GM20431 (cell line): ENCODE results near the gene VIPR1.

Experiments
- in situ Hi-C: fragments of 300-500 bp; cut with MseI, MboI; formaldehyde crosslinking; loops from one replicate; pipeline ENCODE4 v1.15.0; 2020; ENCODE audit warnings: low sequenced_read_pairs; ENCODE audit not compliant: unreplicated experiment

VIPR1 gene, protein sequence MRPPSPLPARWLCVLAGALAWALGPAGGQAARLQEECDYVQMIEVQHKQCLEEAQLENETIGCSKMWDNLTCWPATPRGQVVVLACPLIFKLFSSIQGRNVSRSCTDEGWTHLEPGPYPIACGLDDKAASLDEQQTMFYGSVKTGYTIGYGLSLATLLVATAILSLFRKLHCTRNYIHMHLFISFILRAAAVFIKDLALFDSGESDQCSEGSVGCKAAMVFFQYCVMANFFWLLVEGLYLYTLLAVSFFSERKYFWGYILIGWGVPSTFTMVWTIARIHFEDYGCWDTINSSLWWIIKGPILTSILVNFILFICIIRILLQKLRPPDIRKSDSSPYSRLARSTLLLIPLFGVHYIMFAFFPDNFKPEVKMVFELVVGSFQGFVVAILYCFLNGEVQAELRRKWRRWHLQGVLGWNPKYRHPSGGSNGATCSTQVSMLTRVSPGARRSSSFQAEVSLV

DNA sequence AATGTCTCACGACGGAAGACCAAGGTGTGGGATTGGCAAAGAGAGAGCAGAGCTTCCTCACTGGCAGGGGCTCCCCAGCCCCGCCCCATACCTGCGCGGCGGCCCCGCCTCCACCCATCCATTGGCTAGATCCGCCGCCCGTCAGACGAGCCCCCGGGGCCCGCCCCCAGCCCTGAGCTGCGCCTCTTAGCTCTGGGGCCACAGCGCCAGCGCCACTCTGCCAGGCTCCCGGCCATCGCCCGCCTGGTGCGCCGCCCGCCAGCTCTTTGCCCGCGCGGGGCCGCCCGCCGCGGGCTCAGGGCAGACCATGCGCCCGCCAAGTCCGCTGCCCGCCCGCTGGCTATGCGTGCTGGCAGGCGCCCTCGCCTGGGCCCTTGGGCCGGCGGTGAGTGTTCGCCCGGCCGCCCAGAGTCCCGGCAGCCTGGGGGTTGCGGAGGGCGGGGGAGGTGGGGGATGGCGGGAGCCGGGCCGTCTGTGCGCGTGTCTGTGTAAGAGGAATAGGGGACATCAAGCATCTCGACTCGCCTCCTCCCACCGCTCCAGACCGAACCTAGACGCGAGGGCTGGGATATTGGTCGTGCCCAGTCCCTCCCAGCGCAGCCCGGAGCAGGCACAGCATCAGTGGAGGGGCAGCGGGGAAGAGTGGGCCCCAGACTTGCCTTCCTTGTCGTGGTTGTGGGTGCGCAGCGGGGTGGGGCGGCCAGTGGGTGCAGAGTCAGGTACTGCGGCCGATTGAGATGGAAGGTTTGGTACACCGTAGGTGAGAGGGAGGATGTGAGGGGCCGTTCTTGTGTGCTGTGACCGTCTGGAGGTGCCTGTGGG lies at the start of gene VIPR1:
TSS of gene VIPR1 (plus strand) at position 215 of the 822 bp plus-strand sequence. CDS start at position 308, 93 bp downstream.
- in situ Hi-C loops = no loop called here

DNA sequence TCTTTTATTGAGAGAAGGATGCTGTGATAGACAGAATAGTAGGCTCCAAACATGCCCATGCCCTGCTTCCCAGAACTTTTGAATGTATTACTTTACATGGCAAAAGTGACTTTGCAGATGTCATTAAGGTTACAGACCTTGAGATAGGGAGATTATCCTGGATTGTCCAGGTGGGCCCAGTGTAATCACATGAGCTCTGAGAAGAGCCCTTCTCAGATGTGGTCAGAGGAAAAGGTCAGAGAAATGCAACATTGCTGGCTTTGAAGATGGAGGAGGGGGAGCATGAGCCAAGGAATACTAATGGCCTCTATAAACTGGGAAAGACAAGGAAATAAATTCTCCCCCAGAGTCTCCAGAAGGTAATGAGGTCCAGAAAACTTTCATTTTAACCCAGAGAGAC lies 46.2 kb upstream of the VIPR1 start:
- in situ Hi-C loops = no loop called here

DNA sequence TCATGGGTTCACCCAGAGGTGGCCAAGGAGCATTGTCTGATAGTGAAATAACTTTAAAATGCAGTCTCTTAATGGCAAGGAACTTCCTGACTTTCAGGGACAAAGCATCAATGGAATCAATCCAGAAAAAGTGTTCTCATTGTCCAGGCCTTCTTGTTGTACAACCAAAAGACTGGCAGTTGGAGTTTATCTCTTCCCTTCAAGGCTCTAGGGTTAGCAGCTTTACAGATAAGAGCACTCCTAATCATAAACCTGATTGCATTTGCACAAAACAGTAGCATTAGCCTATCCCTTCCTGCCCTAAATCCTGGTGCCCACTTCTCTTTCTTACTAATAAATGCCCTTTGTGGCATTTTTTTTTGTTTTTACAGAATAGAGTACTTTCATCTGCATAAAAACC lies 43.3 kb upstream of the VIPR1 start:
- in situ Hi-C loops = no loop called here

DNA sequence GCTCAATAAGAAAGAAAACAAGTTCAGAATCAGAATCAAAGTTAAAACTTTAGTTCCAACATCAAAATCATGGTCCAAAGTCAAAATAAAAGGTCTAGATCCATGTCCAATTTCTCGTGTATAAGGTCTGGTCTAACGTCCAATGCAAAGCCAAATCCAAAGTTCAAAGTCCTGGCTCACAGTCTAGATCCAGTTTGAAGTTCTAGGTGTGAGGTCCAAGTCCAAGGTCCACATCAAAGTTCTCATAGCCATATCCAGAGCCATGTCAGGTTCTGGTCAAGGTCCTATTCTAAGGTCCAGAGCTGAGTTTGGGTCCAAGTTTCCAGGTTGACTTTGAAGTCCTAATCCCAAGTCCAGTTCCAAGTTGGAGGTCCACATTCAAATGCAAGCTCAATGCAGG lies 40.7 kb upstream of the VIPR1 start:
- in situ Hi-C loops = no loop called here

DNA sequence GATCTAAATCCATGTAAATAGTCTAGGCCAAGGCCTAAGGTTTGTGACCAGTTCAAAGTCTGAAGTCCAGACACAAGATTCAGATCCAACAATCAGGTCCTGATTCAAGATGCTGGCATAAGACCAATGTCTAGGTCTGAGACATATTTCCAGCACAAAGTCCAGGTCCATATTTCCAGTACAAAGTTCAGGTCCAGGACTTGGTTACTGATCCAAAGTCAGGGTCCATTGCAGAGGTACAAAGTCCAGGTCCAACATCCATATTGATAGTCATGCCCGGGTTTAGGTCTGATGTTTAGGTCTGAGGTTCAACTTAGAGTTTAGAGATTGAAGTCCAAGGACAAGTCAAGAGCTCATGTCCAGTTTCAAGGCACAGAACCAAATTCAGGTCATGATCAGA lies 39.4 kb upstream of the VIPR1 start:
- in situ Hi-C loops = no loop called here

DNA sequence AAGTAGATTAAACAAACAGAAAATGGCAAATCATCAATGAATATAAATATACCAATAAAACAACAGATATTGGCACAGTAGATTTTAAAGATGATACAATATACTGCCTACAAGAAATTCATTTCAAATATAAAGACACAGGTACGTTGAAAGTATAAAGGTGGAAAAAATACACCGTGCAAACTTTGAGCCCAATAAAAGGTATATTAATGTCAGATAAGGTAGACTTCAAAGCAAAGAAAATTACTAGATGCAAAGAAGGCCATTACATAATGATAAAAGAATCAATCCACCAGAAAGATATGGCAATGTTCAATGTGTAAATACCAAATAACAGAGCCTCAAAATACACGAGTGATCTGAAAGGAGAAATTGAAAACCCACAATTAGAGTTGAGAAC lies 34.3 kb upstream of the VIPR1 start:
- in situ Hi-C loops = no loop called here

DNA sequence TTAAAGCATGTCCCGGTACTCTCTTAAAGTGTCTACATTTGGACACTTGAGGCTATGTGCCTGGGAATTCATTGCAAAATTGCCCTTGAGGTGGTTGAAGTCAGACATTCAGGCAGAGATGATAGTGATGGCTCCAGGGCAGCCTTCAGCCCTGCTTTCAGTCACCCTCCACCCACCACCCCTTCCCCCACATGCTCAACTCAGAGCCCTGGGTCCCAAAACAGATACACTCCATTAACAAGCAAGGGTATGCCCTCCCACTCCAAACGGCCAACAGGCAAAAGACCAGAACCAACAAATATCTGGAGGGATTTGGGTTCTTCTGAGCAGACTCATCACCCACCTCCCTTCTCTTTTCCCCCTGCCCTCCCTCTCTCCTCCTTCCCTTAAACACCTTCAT lies 29.9 kb upstream of the VIPR1 start:
- in situ Hi-C loops = no loop called here

DNA sequence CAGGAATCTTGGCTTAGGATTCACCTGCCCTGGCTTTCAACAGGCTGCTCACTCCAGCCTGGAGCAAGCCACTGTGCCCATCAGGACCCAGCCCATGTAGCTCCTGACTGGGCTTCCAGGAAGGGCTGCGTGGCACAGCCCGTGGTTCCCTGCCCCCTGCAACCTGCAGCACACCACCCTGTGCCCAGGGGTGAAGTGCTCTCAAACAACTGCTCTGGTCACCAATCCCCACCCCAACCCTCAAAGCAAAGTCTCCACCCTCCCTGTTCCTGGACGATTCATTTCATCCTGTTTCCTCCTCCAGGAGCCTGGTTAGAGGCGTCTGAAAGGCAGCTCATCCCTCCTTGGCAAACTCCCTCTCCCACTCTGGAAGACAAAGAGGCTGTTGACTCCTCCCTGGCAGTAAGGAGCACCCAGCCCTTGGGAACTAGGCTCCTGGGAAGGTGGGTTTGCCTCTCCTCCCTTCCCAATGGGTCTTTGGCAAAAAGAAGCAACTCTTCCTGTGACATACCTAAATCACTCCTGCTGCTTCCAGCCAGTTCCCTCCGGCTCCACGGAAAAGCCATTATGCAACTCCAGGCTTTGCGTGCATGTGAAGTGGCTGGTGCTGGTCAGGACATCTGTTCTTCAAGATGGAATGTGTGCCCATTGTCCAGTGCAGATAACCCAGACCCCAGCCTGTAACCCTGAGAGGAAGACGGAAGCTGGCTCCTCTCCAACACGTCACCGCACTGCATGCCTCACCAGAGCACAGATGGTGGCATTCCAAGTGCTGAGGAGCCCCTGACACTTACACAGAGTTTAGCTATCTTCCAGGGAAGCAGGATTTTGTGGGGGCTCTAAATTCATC lies 29.1 kb upstream of the VIPR1 start:
- in situ Hi-C loops = no loop called here

DNA sequence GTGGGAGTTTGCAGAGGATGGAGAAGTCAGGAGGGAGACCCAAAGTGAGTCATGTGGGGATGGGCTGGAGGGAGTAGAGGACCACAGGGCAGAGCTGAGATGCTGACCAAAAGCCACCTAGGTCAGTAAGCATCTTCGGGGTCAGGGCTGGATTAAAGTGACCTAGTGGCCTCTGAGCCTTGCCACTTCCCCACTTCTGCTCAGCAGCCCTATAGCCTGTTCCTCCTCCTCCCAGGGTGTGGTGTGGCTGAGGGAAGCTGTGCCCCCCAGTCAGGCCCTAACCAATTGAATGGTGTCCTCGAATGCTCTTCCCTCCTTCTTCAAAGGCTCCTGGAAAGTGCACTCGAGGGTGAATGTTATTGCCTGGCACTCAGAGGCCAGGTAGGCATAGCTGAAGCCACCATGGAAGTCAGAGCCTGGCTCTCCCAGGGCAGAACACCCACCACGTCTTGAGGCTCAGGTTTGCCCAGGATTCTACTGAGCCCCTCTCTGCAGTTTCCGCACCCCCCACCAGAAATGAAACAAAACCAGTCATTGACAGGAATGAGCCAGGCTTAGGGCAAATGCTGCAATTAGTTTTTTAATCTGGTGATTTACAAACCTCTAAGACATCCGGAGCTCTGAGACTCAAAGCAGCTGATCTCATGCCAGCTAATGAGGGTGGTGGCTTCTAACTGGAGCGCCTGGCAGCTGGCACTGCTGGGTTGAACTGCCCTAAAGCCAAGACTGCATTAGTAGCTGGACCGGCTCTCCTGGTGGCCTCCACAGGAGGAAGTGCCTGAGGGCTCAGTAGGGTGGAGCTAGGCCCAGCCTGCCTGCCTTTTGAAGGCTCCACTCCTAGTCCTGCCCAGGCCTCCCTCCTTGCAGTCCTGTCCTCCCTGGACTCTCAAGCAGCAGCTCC lies 26.0 kb upstream of the VIPR1 start:
- in situ Hi-C loops = no loop called here

DNA sequence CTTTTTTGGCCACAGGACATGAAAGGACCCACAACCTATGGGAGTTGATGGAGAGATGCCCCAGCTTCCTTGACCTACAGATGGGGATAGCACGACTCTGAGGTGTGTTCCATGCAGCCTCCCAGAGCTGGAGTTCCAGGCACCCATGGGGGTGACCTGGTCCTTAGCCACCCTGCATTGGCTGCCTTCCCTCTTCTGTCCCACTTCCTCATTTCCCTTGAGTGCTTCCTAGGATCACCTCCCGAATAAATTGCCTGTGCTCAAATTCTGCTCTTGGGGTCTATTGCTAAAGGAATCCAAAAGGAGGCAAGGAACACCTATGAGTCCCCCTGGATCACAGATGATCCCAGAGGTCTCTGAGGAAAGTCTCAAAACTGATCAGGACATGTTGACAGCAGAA lies 24.7 kb upstream of the VIPR1 start:
- in situ Hi-C loops = no loop called here

DNA sequence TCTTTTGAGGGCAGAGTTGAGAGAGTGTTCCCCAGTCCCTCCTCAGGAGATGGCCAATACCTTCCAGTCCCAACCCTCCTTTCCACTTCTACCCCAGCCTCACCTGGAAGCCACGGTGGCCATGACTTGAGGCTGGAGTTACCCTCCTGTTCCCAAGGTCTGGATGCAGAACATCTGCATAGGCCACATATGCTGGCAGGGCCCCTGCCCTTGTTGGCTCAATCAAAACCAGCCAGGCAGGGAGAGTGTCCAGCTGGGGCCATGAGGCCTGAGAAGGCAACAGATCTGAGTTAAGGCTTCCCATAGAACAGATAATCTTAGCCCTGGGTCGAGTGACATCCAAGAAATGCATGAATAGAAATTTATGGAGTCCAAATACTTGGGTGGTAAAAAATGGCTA lies 23.6 kb upstream of the VIPR1 start:
- in situ Hi-C loops = no loop called here

DNA sequence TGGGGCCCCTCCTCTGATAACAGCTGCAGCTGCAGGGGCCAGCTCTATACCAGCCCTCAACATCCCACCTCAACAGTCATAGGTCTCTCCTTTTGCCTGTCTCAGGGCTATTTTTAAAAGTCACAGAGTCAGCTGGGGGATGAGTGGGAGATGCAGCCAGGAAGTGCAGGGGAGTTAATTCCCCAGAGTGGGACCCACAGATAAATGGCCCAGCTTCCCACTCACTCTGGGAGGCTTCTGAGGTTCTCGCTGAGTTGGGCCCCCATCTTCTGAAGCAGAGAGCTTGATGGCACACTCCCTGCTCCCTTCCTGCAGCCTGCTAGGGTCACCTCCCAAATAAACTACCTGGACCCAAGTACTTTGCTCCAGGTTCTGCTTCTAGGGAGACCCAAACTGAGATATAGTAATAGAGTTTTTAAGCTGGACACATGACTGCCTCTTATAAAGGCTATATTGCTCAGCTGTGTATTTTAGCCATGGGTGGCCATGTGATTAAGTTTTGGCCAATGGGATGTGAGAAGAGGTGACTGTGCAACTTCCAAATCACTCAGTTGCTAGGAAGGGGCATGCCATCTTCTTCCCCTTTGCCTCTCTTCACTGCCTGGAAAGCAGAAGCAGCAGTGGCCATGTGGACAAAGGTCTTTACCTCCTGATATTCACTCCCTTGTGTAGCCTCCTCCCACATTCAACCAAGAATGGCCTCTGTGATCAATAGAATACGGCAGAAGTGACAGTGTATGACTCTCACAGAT lies 15.5 kb upstream of the VIPR1 start:
- in situ Hi-C loops = no loop called here

DNA sequence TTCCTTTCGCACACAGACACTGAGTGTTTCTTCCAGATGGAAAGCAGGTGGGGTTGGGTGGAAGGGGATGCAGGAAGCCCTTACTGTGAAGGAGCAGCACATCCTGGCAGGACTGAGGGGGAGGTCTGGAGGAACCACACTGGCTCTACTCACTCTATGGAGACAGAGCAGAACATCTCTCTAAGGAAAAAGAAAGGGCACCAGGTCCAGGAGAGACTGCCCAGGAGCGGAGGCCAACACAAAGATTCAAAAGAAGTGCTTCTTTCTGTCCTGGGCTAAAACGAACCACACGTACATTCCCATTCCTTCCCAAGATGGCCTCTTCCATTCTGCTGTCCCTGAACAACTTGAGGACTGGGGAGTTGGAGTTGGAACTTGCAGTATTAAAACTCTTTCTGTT lies 13.8 kb upstream of the VIPR1 start:
- in situ Hi-C loops = no loop called here

DNA sequence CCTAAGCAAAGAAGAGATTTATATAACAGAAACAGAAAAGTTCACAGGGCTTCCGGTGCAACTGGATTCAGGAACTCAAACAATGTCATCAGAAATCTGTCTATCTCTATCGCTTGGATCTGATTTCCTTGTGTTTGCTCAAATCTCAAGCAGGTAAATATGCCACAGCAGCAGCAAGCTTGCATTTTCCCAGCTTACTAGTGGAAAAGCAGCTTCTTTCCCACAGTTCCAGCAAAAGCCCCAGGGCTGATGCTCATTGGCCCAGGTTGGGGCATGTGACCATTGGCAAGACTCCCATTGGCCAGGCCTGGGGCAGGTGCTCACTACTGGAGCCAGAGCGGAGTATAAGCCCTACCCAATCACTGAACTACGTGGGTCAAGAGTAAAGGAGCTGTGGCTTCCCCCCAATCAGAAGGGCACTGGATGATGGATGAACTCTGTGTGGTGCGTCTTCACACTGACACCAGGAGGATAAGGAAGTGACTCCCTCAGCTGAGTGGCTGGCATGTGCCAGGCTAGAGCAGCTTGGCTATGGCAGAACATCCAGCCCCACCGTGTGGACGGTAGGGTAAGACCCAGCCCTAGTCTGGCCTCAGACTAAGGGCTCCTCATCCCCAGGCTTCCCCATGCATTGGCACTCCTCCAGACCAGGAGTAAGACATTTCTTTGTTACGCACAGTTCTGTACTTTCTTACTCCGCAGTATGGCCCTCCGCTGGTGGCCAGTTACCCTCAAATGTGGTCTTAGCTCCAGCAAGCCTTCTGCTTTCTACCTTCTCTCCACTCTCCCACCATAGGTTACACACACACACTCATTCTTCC lies 13.1 kb upstream of the VIPR1 start:
- in situ Hi-C loops = no loop called here

DNA sequence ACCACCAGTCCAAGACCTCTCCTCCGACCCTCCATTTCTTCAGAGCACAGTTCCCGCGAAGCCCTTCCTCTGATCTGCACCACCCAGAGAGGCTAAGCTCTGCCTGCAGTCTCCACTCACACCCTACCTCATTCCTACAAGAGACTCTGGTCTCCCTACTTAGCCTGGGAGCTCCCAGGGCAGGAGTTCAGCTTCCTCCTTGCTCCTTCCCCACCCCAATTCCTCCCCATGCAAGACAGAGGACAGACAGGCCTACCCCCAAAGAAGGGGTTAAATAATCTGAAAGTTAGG lies 12.6 kb upstream of the VIPR1 start:
- in situ Hi-C loops = no loop called here

DNA sequence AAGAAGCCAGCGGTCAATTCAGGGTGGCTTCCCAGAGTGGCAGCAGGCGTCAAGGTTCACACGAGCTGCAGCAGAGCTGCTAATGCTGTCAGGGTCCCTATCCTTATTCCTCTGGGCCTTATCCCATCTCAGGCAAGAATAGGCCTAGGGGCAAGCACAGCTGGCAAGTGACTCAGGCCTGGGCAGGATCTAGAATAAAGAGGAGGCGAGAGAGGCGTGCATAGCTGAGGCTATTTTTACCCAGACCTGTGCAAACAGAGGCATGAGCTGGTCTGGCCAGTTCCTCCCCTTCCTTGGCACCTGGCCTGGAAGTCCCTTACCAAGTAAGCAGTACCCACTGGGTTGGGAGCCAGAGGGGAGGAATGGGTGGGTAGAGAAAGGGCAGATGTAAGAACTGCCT lies 12.2 kb upstream of the VIPR1 start:
- in situ Hi-C loops = no loop called here

DNA sequence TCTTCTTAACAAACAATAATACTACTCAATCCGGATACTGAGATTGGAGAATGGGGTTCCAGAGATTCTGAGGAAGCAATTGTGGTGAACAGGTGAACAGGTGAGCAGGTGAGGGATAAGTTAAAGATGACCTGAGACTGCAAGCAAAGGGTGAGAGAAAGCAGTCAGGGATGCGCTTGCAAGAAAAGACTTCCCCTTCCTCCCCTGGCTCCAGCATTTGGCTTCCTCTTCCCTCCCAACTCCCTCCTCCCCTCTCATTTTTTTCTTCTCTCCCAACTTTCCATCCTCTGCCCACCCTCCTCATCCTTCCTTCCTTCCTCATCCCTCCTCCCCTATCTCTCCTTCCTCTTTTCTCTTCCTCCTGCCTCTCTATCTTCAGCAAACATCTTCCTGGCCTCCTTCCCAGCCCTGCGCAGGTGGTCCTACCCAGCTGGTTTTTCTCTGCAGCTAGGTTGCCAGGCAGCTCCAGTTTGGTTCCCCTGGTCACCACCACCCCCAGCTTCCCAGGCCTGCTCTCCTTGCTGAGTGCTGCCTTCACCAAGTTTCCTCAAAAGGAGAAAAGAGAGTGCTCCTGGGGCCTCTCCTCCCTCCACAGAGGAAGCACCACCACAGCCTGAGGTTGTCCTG lies 10.4 kb upstream of the VIPR1 start:
- in situ Hi-C loops = no loop called here
